ENCODE data around the gene APBA2. TPM values are rescaled to one million over a fixed set of nuclear protein-coding genes. Genes with fewer than 3 reads are reported as not detected.
"Not testable (repeated sequence)": the region's sequence is repeated elsewhere in the genome, so short reads cannot be mapped to it uniquely, and the experiment has no call there.

The APBA2 gene
- total RNA-seq, 4 donors from 2014 or later, result 1.6 to 8.2 (median 2.5) TPM

DNA sequence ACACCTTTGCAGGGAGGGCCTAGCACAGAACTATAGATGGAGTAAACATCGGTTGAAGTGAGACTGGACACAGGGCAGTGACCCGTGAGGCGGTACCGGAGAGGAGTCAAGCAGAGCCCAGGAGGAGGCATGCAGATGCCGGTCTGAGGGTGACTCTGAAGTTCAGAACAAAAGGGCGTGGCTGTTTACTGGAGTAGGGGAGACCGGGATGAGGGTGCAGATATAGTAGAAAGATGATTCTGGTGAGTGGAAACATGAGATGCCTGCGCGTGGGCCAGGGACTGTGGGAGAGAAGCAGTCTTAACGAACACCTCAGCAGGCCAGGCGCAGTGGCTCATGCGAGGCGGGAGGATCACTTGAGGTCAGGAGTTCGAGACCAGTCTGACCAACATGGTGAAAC is 270.7 kb downstream of the APBA2 start:
- WGBS, 2 donors (ENCODE audit: low coverage in 1 of 2), result 90 to 91% methylated on average over 9 to 14 of the region's 14 CpGs
- H3K27ac ChIP-seq, result no peak overlapping the region
- no peaks in the 10 kb centered on the region for H3K36me3 ChIP-seq
- H3K4me1 ChIP-seq, result no peaks in the 10 kb centered on the region
- no peaks in the 10 kb centered on the region for H3K9me3 ChIP-seq
- in situ Hi-C loops (cut with MboI; ENCODE audit: low pct_ligation_motif_present in 1 of 4, low pct_unique_long_range_greater_than_20kb in 1 of 4, low sequenced_read_pairs in 3 of 4), result no loop called here
- TF ChIP-seq, protein P1, sequence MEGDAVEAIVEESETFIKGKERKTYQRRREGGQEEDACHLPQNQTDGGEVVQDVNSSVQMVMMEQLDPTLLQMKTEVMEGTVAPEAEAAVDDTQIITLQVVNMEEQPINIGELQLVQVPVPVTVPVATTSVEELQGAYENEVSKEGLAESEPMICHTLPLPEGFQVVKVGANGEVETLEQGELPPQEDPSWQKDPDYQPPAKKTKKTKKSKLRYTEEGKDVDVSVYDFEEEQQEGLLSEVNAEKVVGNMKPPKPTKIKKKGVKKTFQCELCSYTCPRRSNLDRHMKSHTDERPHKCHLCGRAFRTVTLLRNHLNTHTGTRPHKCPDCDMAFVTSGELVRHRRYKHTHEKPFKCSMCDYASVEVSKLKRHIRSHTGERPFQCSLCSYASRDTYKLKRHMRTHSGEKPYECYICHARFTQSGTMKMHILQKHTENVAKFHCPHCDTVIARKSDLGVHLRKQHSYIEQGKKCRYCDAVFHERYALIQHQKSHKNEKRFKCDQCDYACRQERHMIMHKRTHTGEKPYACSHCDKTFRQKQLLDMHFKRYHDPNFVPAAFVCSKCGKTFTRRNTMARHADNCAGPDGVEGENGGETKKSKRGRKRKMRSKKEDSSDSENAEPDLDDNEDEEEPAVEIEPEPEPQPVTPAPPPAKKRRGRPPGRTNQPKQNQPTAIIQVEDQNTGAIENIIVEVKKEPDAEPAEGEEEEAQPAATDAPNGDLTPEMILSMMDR (IDR thresholded peaks at IDR 0.05), result no peak
- TF ChIP-seq POLR2A (IDR thresholded peaks at IDR 0.05) (no peak), EP300 (IDR thresholded peaks at IDR 0.05; ENCODE audit: low read depth) (no peak), POLR2AphosphoS5 (IDR thresholded peaks at IDR 0.05) (no peak)
- intact Hi-C loops (cut with DNase I; ENCODE audit: low total_unique reads), result no loop called here
- no peaks in the 10 kb centered on the region for H3K27me3 ChIP-seq
- H3K4me3 ChIP-seq, result no peak overlapping the region
- no peak for DNase-seq

GRCh38 chr15:29159771-29160455 is 274.1 kb downstream of the APBA2 start:
- Histone ChIP-seq H3K4me1 (no peaks in the 10 kb centered on the region), H3K9me3 (no peaks in the 10 kb centered on the region), H3K4me3 (no peak overlapping the region), H3K36me3 (no peaks in the 10 kb centered on the region), H3K27ac (no peak overlapping the region), H3K27me3 (no peaks in the 10 kb centered on the region)
- TF ChIP-seq EP300 (IDR thresholded peaks at IDR 0.05; ENCODE audit: low read depth) (no peak), POLR2AphosphoS5 (IDR thresholded peaks at IDR 0.05) (no peak), POLR2A (IDR thresholded peaks at IDR 0.05) (no peak)
- TF ChIP-seq, protein P1 (IDR thresholded peaks at IDR 0.05), result no peak
- DNase-seq, result no peak
- intact Hi-C loops (cut with DNase I; ENCODE audit: low total_unique reads) (no loop called here), in situ Hi-C loops (cut with MboI; ENCODE audit: low pct_ligation_motif_present in 1 of 4, low pct_unique_long_range_greater_than_20kb in 1 of 4, low sequenced_read_pairs in 3 of 4) (no loop called here)
- 88% methylated on average over 22 of the region's 31 CpGs; no CpG with 5 or more reads in 1 of the 2 donors for WGBS, 2 donors (ENCODE audit: low coverage in 1 of 2)

DNA sequence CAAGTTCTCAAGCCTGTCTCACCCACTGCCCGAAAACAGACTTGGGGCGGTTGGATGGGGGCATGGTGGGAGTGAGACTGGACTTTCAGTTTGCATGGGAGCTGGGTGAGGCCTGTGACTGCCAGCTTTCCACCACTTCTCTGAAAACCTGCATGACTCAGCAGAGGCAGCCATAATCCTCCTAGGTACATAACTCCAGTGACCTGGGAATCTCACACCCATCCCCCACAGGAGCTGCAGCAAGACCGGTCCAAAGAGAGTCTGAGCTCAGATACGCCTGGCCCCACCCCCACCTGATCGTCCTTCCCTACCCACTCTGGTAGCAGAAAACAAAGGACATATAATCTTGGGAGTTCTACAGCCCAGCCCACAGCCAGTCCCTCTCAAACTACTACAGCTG is 276.6 kb downstream of the APBA2 start:
- in situ Hi-C loops (cut with MboI; ENCODE audit: low pct_ligation_motif_present in 1 of 4, low pct_unique_long_range_greater_than_20kb in 1 of 4, low sequenced_read_pairs in 3 of 4) (no loop called here), intact Hi-C loops (cut with DNase I; ENCODE audit: low total_unique reads) (no loop called here)
- Histone ChIP-seq H3K27ac (no peak overlapping the region), H3K4me3 (no peak overlapping the region), H3K27me3 (no peaks in the 10 kb centered on the region), H3K36me3 (no peaks in the 10 kb centered on the region), H3K4me1 (no peaks in the 10 kb centered on the region), H3K9me3 (no peaks in the 10 kb centered on the region)
- TF ChIP-seq POLR2AphosphoS5 (IDR thresholded peaks at IDR 0.05), result no peak
- TF ChIP-seq POLR2A (IDR thresholded peaks at IDR 0.05), result no peak
- TF ChIP-seq, protein P1 (IDR thresholded peaks at IDR 0.05), result no peak
- 91% methylated on average over 5 of the region's 5 CpGs; no CpG with 5 or more reads in 1 of the 2 donors for WGBS, 2 donors (ENCODE audit: low coverage in 1 of 2)
- no peak for DNase-seq

DNA sequence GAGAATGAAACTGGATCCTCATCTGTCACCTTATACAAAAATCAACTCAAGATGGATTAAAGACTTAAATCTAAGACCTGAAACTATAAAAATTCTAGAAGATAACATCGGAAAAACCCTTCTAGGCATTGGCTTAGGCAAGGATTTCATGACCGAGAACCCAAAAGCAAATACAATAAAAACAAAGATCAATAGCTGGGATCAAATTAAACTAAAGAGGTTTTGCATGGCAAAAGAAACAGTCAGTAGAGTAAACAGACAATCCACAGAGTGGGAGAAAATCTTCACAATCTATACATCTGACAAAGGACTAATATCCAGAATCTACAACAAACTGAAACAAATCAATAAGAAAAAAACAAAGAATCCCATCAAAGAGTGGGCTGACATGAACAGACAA is 281.3 kb downstream of the APBA2 start:
- H3K36me3 ChIP-seq; H3K27ac ChIP-seq; intact Hi-C loops (cut with DNase I; ENCODE audit: low total_unique reads); H3K9me3 ChIP-seq; H3K27me3 ChIP-seq; H3K4me3 ChIP-seq; in situ Hi-C loops (cut with MboI; ENCODE audit: low pct_ligation_motif_present in 1 of 4, low pct_unique_long_range_greater_than_20kb in 1 of 4, low sequenced_read_pairs in 3 of 4); H3K4me1 ChIP-seq; DNase-seq: not testable (repeated sequence)
- WGBS, 2 donors (ENCODE audit: low coverage in 1 of 2), result 58 to 62% methylated on average over 2 of the region's 2 CpGs

Other genes with a start within 250 kb of the APBA2 start
- gene GOLGA8M, start 173.6 kb upstream of the APBA2 start, total RNA-seq, result under 1 TPM in 1 of 4 donors, not detected in 3; 0.41 TPM
- not detected for gene GOLGA6L7, start 37.3 kb upstream of the APBA2 start, total RNA-seq

All from transverse colon (tissue), 4 donors.